GM19240 (cell line): Measurements from ENCODE around the gene GPR132.
"Not testable (repeated sequence)": the region's sequence is repeated elsewhere in the genome, so short reads cannot be mapped to it uniquely, and the experiment has no call there.

ENCODE experiments used
- DNase-seq: peaks from one replicate; pipeline ENCODE4 v3.0.0; 2011; ENCODE audit warnings: low spot score; ENCODE audit not compliant: insufficient read length

The GPR132 gene

GRCh38 chr14:105065280-105066228 lies at the start of gene GPR132:
Gene GPR132, minus strand, starts transcription at chr14:105065430. Its CDS starts 10,010 bp downstream, at chr14:105055420.
- DNase-seq = peak; percentile 82

- DNase-seq = not testable (repeated sequence)
Observed at GRCh38 chr14:105109243-105109642, 44.0 kb upstream of the GPR132 start.

- DNase-seq = no peak
Observed at GRCh38 chr14:105108516-105108864, 43.3 kb upstream of the GPR132 start.

DNA sequence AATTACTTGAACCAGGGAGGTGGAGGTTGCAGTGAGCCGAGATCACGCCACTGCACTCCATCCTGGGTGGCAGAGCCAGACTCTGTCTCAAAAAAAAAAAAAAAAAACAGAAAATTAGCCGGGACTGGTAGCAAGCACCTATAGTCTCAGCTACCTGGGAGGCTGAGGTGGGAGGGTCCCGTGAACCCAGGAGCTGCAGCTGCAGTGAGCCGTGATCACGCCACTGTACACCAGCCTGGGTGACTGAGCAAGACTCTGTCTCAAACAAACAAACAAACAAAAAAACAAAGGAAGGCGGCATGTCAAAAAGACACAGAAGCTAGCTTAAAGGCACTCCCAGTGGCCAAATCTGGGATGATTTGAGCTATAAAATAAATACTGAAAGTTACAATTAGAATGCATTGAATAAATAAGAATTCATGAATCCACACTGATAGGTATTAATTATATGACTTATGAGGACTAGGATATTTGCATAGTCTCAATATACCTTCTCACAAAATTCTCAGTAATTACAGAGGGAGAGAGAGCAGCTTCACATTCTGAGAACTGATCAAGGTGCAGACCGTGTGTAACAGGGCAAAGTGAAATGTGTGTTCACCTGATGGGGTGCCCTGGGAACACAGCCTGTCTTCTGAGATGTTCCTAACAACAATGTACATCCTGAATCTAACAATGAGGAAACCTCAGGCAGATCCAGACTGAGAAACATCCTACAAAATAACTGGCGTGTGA lies 42.7 kb upstream of the GPR132 start:
- no peak for DNase-seq

GRCh38 chr14:105107351-105107750 lies 42.1 kb upstream of the GPR132 start:
- no peak for DNase-seq

DNA sequence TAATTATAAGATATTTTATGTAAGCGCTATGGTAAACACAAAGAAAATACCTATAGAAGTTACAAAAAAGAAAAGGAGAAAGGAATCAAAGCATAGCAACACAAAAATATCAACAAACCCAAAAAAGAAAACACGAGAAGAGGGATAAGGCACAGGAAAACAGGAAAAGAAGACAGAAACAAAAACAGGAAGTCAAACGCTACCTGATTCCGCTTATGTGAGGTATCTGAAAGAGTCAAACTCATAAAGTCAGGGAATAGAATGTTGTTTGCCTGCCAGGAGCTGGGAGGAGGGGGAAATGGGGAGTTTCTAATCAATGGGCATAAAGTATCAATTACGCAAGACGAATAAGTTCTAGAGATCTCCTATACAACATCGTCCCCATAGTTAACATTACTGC lies 39.9 kb upstream of the GPR132 start:
- no peak for DNase-seq

GRCh38 chr14:105102893-105103292 lies 37.7 kb upstream of the GPR132 start:
- DNase-seq = no peak

DNA sequence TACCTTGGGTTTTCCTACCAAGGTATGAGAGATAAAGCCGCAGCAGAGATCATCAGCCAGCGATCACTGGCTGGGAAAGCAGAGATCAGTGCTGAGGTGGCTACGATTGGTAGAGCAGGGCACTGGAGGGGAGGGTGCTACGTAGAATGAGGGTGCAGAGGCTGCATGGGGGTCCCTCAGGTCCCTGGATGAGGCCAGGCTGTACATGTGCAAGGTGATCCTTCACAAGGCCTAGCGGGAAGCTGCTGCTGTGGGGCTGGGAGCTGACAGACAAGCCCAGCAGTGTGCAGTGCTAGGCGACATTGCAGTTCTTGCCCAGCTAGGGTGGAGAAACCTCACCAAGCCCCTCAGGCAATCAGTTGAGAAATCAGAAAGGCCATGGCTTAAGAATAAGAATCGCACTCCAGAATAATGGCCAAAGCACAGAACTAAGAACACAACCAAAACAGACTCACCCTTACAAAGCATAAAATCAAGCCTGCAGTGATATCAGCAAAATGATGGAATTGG lies 37.2 kb upstream of the GPR132 start:
- DNase-seq = no peak

DNA sequence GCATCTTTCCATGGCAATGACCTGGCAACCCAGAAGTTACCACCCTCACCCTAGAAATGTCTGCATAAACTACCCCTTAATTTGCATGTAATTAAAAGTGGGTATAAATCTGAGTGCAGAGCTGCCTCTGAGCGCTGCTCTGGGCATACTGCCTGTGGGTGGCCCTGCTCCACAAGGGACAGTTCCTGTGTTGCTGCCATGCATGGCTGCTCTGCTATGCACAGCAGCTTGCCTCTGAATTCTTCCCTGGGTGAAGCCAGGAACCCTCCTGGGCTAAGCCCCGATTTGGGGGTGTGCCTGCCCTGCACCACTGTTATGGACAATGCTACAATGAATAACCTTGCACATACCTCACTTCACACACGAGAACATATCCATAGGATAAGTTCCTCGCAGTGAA lies 35.7 kb upstream of the GPR132 start:
- DNase-seq = no peak

GRCh38 chr14:105099778-105100177 lies 34.5 kb upstream of the GPR132 start:
- DNase-seq = no peak

- no peak for DNase-seq
Observed at GRCh38 chr14:105098316-105098715, 33.1 kb upstream of the GPR132 start.

- no peak for DNase-seq
Observed at GRCh38 chr14:105097794-105098127, 32.5 kb upstream of the GPR132 start.

GRCh38 chr14:105096206-105096875 lies 31.1 kb upstream of the GPR132 start:
- DNase-seq = no peak

GRCh38 chr14:105095236-105095805 lies 30.1 kb upstream of the GPR132 start:
- no peak for DNase-seq

- no peak for DNase-seq
Observed at GRCh38 chr14:105094193-105094907, 29.1 kb upstream of the GPR132 start.

DNA sequence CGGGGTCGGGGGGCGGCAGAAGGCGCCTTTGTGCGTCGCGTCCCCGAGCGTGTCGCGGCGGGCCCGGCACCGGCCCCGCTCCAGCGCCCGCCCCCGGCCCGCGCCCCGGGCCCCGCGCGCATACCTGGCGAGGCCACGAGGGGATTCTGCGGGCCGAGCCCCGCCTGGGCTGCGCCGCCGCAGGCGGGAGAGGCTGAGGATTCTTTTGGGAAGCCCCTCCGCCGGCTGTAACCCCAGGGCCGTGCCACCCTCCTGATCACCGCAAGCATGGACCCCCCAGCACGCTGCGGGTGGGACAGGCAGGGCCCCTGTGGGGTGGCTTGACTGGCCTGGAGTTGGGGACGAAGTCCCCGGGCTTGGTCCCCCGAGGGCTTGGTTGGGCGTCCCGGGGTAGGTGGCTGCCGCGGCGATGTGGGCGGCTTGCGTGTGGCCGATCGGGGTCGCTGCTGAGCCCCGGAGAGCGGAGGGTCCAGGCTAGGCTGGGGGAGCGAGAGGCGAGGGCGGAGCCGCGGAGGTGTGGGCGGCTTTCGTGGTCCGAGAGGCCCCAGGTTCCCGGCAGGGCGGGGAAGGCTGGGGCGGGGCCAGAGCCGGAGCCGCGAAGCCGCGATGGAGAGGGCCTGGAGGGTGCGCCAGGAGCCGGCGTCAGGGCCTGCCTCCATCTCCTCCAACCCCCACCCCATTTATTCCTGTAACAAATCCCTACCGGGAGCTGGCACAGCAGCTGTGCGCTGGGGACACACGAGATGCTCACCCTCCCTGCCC lies 28.4 kb upstream of the GPR132 start:
- peak; percentile 64 for DNase-seq

DNA sequence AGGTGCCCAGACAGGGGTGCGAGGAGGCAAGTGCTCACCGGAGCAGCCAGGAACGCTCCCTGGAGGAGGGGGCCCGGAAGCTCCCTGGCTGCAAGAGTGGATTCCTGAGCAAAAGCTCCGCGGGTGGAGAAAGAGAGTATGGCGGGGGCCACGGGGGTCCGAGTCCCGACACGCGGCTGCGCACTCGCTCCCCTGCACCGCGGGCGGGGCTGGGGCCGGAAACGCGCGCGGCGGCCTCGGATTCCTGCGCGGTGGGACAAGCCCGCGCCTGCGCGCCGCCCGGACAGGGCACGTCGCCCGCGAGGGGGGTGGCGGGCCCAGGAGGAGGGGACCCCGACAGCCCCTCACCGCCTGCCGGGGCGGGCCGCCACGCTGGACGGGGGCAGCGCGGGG lies 27.8 kb upstream of the GPR132 start:
- no peak for DNase-seq

- no peak for DNase-seq
Observed at GRCh38 chr14:105092171-105093037, 27.2 kb upstream of the GPR132 start.

GRCh38 chr14:105091517-105092170 lies 26.4 kb upstream of the GPR132 start:
- DNase-seq = no peak
